Measurements from ENCODE around the gene FOXK2. TPM values are rescaled to one million over a fixed set of nuclear protein-coding genes. Genes with fewer than 3 reads are reported as not detected.
"Not testable (repeated sequence)": the region's sequence is repeated elsewhere in the genome, so short reads cannot be mapped to it uniquely, and the experiment has no call there.

Gene FOXK2
- total RNA-seq, 3 donors from 2014 or later (not counting 1 experiment from before 2014, with no cell fraction given) = 42.5 to 50.0 (median 46.4) TPM

- H3K36me3 Mint-ChIP-seq = peaks cover 5% of the 10 kb centered on the region
- Histone ChIP-seq H3K27me3 (ENCODE audit: control insufficient read depth, insufficient read depth, low read length) (no peaks in the 10 kb centered on the region), H3K9me3 (ENCODE audit: control insufficient read depth, insufficient read depth, low read length) (no peaks in the 10 kb centered on the region), H3K4me1 (ENCODE audit: control insufficient read depth, insufficient read depth, low read length) (no peaks in the 10 kb centered on the region), H3K36me3 (ENCODE audit: control insufficient read depth, insufficient read depth, low read length) (peaks cover 29% of the 10 kb centered on the region), H3K27ac (ENCODE audit: low read length) (no peak overlapping the region), H3K4me3 (ENCODE audit: low read length) (no peak overlapping the region)
- TF ChIP-seq, protein P1, sequence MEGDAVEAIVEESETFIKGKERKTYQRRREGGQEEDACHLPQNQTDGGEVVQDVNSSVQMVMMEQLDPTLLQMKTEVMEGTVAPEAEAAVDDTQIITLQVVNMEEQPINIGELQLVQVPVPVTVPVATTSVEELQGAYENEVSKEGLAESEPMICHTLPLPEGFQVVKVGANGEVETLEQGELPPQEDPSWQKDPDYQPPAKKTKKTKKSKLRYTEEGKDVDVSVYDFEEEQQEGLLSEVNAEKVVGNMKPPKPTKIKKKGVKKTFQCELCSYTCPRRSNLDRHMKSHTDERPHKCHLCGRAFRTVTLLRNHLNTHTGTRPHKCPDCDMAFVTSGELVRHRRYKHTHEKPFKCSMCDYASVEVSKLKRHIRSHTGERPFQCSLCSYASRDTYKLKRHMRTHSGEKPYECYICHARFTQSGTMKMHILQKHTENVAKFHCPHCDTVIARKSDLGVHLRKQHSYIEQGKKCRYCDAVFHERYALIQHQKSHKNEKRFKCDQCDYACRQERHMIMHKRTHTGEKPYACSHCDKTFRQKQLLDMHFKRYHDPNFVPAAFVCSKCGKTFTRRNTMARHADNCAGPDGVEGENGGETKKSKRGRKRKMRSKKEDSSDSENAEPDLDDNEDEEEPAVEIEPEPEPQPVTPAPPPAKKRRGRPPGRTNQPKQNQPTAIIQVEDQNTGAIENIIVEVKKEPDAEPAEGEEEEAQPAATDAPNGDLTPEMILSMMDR (IDR thresholded peaks at IDR 0.05) = no peak
- no peak overlapping the region for H3K4me3 Mint-ChIP-seq
- no peaks in the 10 kb centered on the region for H3K27me3 Mint-ChIP-seq (ENCODE audit: low read depth in 2 of 2)
- H3K27ac Mint-ChIP-seq = no peak overlapping the region
- intact Hi-C loops (cut with micrococcal nuclease) = no loop called here
- no peaks in the 10 kb centered on the region for H3K9me3 Mint-ChIP-seq
- H3K4me1 Mint-ChIP-seq = no peaks in the 10 kb centered on the region
- ATAC-seq (no peak), DNase-seq (no peak)
- 95% methylated on average over 8 of the region's 8 CpGs for WGBS (ENCODE audit: insufficient coverage)
Observed at GRCh38 chr17:82582213-82582612, 62.7 kb downstream of the FOXK2 start.

DNA sequence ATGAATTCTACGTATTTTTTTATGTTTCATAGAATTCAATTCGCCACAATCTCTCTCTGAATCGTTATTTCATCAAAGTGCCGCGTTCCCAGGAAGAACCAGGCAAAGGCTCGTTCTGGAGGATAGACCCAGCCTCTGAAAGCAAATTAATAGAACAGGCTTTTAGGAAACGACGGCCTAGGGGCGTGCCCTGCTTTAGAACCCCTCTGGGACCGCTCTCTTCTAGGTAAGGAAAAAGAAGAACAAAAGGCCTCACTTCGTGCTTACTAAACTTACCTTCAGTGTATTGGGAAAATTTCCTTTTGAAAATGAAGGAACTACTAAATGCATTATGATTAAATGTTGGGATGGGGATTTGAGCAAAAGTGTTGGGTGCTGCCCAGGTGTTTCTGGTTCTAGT, 63.2 kb downstream of the FOXK2 start:
- no peaks in the 10 kb centered on the region for H3K4me1 Mint-ChIP-seq
- H3K9me3 ChIP-seq (ENCODE audit: control insufficient read depth, insufficient read depth, low read length) = no peaks in the 10 kb centered on the region
- H3K27me3 Mint-ChIP-seq (ENCODE audit: low read depth in 2 of 2) = no peaks in the 10 kb centered on the region
- no peaks in the 10 kb centered on the region for H3K9me3 Mint-ChIP-seq
- no peak for DNase-seq
- no peak overlapping the region for H3K4me3 ChIP-seq (ENCODE audit: low read length)
- no peak overlapping the region for H3K4me3 Mint-ChIP-seq
- intact Hi-C loops (cut with micrococcal nuclease) = no loop called here
- no peaks in the 10 kb centered on the region for H3K4me1 ChIP-seq (ENCODE audit: control insufficient read depth, insufficient read depth, low read length)
- no peak overlapping the region for H3K27ac ChIP-seq (ENCODE audit: low read length)
- 98% methylated on average over 11 of the region's 11 CpGs for WGBS (ENCODE audit: insufficient coverage)
- peaks cover 32% of the 10 kb centered on the region for H3K36me3 ChIP-seq (ENCODE audit: control insufficient read depth, insufficient read depth, low read length)
- peaks cover 7% of the 10 kb centered on the region for H3K36me3 Mint-ChIP-seq
- TF ChIP-seq, protein P1 (IDR thresholded peaks at IDR 0.05) = no peak
- no peak overlapping the region for H3K27ac Mint-ChIP-seq
- no peaks in the 10 kb centered on the region for H3K27me3 ChIP-seq (ENCODE audit: control insufficient read depth, insufficient read depth, low read length)
- ATAC-seq = no peak

DNA sequence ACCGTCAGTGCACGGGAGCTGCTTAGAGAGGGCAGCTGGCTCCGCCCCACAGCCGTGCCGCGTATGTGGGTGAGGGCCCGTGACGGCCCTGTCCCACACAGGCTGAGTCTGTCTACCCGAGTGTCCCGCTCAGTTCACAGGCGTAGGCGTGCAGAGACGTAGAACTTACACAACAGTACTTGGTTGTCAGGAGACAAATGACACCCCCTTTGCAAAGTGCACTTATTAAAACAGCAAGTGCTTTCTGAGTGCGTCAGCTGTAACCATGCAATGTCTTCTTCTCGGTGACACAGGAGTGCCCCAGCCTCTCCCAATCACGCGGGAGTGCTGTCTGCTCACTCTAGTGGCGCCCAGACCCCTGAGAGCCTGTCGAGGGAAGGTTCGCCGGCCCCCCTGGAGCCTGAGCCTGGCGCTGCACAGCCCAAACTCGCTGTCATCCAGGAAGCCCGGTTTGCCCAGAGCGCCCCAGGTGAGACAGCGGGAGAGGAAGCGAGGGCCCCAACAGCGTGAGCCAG, 64.2 kb downstream of the FOXK2 start:
- Histone ChIP-seq H3K36me3 (ENCODE audit: control insufficient read depth, insufficient read depth, low read length) (peaks cover 35% of the 10 kb centered on the region), H3K9me3 (ENCODE audit: control insufficient read depth, insufficient read depth, low read length) (no peaks in the 10 kb centered on the region), H3K27me3 (ENCODE audit: control insufficient read depth, insufficient read depth, low read length) (no peaks in the 10 kb centered on the region), H3K4me1 (ENCODE audit: control insufficient read depth, insufficient read depth, low read length) (no peaks in the 10 kb centered on the region), H3K4me3 (ENCODE audit: low read length) (no peak overlapping the region), H3K27ac (ENCODE audit: low read length) (no peak overlapping the region)
- Mint-ChIP-seq H3K4me1 (no peaks in the 10 kb centered on the region), H3K27ac (no peak overlapping the region), H3K9me3 (no peaks in the 10 kb centered on the region), H3K4me3 (no peak overlapping the region), H3K36me3 (peaks cover 7% of the 10 kb centered on the region), H3K27me3 (ENCODE audit: low read depth in 2 of 2) (no peaks in the 10 kb centered on the region)
- WGBS (ENCODE audit: insufficient coverage) = 82% methylated on average over 28 of the region's 28 CpGs
- intact Hi-C loops (cut with micrococcal nuclease) = no loop called here
- peak in 1 of 2 donors; percentile 53 for DNase-seq
- TF ChIP-seq, protein P1 (IDR thresholded peaks at IDR 0.05) = no peak
- peak; percentile 17 to 62 (median 21) for ATAC-seq

GRCh38 chr17:82585935-82586575, 66.5 kb downstream of the FOXK2 start:
- H3K4me1 ChIP-seq (ENCODE audit: control insufficient read depth, insufficient read depth, low read length); H3K4me1 Mint-ChIP-seq; ATAC-seq; H3K4me3 ChIP-seq (ENCODE audit: low read length); H3K27me3 Mint-ChIP-seq (ENCODE audit: low read depth in 2 of 2); DNase-seq; H3K9me3 Mint-ChIP-seq; H3K9me3 ChIP-seq (ENCODE audit: control insufficient read depth, insufficient read depth, low read length); H3K36me3 Mint-ChIP-seq; H3K27ac ChIP-seq (ENCODE audit: low read length); H3K4me3 Mint-ChIP-seq; H3K27me3 ChIP-seq (ENCODE audit: control insufficient read depth, insufficient read depth, low read length); intact Hi-C loops (cut with micrococcal nuclease): not testable (repeated sequence)
- 91% methylated on average over 21 of the region's 23 CpGs for WGBS (ENCODE audit: insufficient coverage)
- peak overlapping the region; percentile 56 to 78 for H3K27ac Mint-ChIP-seq
- peaks cover 35% of the 10 kb centered on the region for H3K36me3 ChIP-seq (ENCODE audit: control insufficient read depth, insufficient read depth, low read length)

Measured in natural killer cell (primary cell).